Stimulated activated naive B cell treated with anti-CD40 and anti-IgM and Interleukin-4, amounts not matched to agents 10 μg/mL and 1 μg/mL and 100 μg/mL, for 72 hours (primary cell): ENCODE data around the gene PRDM12.

ENCODE experiments used
- ATAC-seq, 2 donors: fragments of 150-1000 bp; cut with Tn5 transposase; replicated peaks; 2 replicates each; pipeline ENCODE4 v1.10.0; 2021; ENCODE audit warnings: moderate library complexity in 1 of 2
- DNase-seq: peaks from one replicate; pipeline ENCODE4 v3.0.0; 2021
- H3K27ac Mint-ChIP-seq: one replicate; pipeline ENCODE4 v1.8.0; 2022; ENCODE audit warnings: mild to moderate bottlenecking, mixed read lengths
- H3K27me3 Mint-ChIP-seq, 2 donors: one replicate each; pipeline ENCODE4 v1.8.0; 2022; ENCODE audit warnings: mixed read lengths in 2 of 2
- H3K36me3 Mint-ChIP-seq, 2 donors: one replicate each; pipeline ENCODE4 v1.8.0; 2022; ENCODE audit warnings: mixed read lengths in 2 of 2, mild to moderate bottlenecking in 1 of 2
- H3K4me1 Mint-ChIP-seq, 2 donors: one replicate each; pipeline ENCODE4 v1.8.0; 2022; ENCODE audit warnings: mixed read lengths in 2 of 2, mild to moderate bottlenecking in 1 of 2
- H3K4me3 Mint-ChIP-seq, 2 donors: one replicate each; pipeline ENCODE4 v1.8.0; 2022; ENCODE audit warnings: mild to moderate bottlenecking in 2 of 2, mixed read lengths in 2 of 2, moderate library complexity in 1 of 2
- H3K9me3 Mint-ChIP-seq, 2 donors: one replicate each; pipeline ENCODE4 v1.8.0; 2022; ENCODE audit warnings: mixed read lengths in 2 of 2, mild to moderate bottlenecking in 1 of 2

PRDM12 gene

DNA sequence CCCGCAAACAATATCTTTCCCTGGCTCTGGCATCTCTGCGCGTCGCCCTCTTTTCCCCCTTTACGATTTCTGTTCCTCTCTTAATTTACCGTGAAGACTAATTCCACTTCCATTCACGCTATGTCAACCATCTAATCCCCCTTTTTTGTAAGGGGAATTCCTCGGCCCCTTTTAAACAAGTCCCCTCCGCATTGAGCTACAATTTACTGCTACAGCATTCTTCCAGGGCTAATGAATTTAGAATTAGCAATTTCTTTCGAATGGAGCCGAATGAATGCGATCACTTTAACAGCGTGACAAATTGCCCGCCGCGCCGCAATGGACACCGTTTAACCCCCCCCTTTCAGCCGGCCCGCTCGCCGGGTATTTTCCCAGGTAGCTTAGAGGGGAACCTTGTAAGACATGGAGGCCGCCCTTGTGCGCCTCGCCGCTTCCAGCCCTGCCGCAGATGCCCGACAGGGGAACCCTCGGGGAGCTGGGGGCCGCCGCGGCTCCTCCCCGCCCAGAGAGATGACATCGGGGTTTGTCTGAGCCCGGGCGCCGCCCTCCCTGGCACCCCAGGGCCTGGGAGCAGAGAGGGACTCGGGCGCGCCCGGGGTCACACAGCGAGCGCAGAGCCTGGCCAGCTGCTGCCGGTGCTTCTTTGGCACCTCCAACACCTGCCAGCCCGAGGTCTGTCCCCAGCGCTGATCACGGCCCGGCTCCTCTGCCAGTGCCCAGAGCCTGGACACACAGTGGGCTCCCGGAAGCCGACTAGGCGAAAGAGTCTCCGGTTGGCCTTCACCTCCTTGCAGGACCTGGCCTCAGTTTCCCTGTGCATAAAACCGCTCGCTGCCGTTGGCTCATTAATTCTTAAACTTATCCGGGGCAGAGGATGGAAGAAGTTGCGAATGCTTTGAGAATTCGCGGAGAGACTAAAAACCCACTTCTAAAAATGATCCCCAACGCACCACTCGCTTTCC is 1.3 kb downstream of the PRDM12 start:
- Mint-ChIP-seq H3K4me1 (peaks cover 26 to 63% of the 10 kb centered on the region in 2 donors), H3K9me3 (no peaks in the 10 kb centered on the region), H3K27me3 (peaks cover 58 to 95% of the 10 kb centered on the region in 2 donors), H3K4me3 (peak overlapping the region; percentile 66 to 75), H3K36me3 (peaks cover 0 to 3% of the 10 kb centered on the region in 2 donors), H3K27ac (peak overlapping the region; percentile 89)
- ATAC-seq (peak; percentile 45 to 59), DNase-seq (no peak)

DNA sequence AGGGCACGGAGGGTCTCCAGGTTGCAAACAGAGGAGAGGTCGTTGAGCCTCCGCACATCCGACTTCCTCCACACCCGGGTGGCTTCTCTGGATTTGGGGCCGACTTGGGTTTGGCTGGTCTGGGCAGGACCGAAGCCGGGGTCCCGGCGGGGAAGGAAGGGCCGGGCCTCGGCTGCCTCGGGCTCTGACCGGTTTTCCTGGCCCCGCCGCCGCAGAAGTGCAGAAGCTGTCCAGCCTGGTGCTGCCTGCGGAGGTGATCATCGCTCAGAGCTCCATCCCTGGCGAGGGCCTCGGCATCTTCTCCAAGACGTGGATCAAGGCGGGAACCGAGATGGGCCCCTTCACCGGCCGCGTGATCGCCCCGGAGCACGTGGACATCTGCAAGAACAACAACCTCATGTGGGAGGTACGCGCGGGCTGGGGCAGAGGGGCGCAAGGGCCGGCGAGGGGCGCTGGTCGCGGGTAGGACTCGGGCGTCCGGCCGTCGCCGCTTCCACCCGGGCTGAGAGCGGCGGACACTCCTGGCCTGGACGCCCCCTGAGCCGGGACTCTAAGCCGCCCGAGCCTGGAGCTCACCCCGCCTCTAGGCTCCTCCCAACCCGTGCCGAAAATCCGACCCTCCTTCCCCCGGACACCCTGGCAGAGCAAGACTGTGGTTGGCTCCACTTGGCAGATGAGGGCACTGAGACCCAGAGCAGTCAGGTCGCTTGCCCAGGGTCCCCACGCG is 2.2 kb downstream of the PRDM12 start:
- Mint-ChIP-seq H3K27me3 (peaks cover 59 to 88% of the 10 kb centered on the region in 2 donors), H3K36me3 (peaks cover 0 to 3% of the 10 kb centered on the region in 2 donors), H3K27ac (peak overlapping the region; percentile 47), H3K4me1 (peaks cover 24 to 55% of the 10 kb centered on the region in 2 donors), H3K4me3 (peak overlapping the region in 1 of 2 donors; percentile 16), H3K9me3 (no peaks in the 10 kb centered on the region)
- ATAC-seq = no peak
- DNase-seq = no peak

DNA sequence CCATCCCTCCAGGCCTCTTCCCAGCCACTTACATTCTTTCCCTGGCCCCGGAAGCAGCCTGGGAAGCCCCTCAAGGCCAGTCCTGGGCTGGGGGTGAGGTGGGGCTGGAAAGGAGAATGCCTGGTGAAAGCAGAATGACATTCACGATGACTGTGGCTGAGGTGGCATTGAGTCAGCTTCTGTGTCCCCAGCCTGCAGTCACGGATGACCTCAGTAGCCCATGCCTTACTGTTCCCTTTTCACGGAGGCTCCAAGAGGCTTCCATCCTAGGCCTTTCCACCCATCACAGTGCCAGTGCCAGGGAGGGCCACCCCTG is 2.7 kb downstream of the PRDM12 start:
- DNase-seq (no peak), ATAC-seq (no peak)
- no peaks in the 10 kb centered on the region for H3K9me3 Mint-ChIP-seq
- peak overlapping the region in 1 of 2 donors; percentile 16 for H3K4me3 Mint-ChIP-seq
- peaks cover 0 to 3% of the 10 kb centered on the region in 2 donors for H3K36me3 Mint-ChIP-seq
- peak overlapping the region; percentile 47 for H3K27ac Mint-ChIP-seq
- H3K4me1 Mint-ChIP-seq = peaks cover 20 to 50% of the 10 kb centered on the region in 2 donors
- H3K27me3 Mint-ChIP-seq = peaks cover 53 to 83% of the 10 kb centered on the region in 2 donors

DNA sequence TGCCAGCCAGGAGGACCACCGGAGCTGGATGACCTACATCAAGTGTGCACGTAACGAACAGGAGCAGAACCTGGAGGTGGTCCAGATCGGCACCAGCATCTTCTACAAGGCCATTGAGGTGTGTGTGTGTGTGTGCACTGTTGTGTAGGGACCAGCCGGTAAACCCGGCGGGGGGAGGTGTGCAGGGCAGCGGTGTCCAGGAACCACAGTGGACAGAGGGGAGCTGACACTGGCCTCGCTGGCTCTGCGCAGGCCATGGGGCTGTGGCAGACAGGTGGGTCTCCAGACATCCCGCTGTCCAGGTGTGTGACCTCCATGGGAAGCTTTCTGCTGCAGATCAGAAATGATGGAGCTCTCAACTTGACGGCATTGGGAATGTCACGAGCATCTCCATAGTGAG is 3.8 kb downstream of the PRDM12 start:
- Mint-ChIP-seq H3K27ac (no peak overlapping the region), H3K27me3 (peaks cover 46 to 82% of the 10 kb centered on the region in 2 donors), H3K9me3 (no peaks in the 10 kb centered on the region), H3K36me3 (peaks cover 0 to 3% of the 10 kb centered on the region in 2 donors), H3K4me1 (peaks cover 13 to 38% of the 10 kb centered on the region in 2 donors), H3K4me3 (no peak overlapping the region)
- ATAC-seq (no peak), DNase-seq (no peak)

DNA sequence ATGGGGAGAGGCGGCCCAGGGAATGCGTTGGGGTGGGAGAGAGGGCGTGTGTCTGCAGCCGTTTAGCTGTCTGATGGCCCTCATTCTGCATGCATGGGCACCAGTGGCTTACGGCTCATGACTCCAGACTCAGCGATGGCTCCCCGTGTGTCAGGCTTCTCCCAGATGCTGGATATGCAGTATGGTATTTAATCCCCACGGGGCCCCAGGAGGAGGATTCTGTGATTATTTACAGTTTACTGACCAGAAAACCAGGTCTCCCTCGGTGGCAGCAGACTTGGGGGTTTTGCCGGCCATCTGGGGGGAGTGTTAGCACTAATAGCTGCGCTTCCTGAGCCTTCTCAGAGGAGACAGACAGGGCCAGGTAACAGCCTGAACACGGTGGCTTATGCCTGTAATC is 4.3 kb downstream of the PRDM12 start:
- H3K27ac Mint-ChIP-seq = no peak overlapping the region
- no peak for DNase-seq
- H3K4me1 Mint-ChIP-seq = peaks cover 13 to 34% of the 10 kb centered on the region in 2 donors
- H3K9me3 Mint-ChIP-seq = no peaks in the 10 kb centered on the region
- no peak for ATAC-seq
- H3K36me3 Mint-ChIP-seq = peaks cover 0 to 3% of the 10 kb centered on the region in 2 donors
- peaks cover 45 to 78% of the 10 kb centered on the region in 2 donors for H3K27me3 Mint-ChIP-seq
- no peak overlapping the region for H3K4me3 Mint-ChIP-seq

DNA sequence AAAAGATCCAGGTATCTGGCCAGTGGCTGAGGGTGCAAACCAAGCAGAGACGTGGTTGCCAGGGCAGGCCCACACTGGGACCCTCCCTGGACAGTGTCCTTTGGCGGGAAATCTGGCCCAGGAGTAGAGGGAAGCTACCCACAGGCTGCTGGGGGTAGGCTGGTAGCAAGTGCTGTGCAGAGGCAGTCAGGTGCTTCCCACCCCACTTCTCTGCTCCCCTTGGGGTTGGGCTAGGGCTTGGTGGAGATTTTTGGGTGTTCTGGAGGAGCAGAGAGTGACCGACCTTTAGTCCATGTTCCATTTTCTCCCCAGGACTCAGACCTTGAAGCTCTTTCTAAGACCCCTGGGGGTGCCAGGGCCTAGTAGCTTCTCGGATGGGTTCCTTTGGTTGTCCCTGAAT is 5.6 kb downstream of the PRDM12 start:
- Mint-ChIP-seq H3K27me3 (peaks cover 39 to 65% of the 10 kb centered on the region in 2 donors), H3K4me3 (no peak overlapping the region), H3K9me3 (no peaks in the 10 kb centered on the region), H3K4me1 (peaks cover 7 to 22% of the 10 kb centered on the region in 2 donors), H3K36me3 (peaks cover 0 to 3% of the 10 kb centered on the region in 2 donors), H3K27ac (no peak overlapping the region)
- no peak for DNase-seq
- no peak for ATAC-seq

DNA sequence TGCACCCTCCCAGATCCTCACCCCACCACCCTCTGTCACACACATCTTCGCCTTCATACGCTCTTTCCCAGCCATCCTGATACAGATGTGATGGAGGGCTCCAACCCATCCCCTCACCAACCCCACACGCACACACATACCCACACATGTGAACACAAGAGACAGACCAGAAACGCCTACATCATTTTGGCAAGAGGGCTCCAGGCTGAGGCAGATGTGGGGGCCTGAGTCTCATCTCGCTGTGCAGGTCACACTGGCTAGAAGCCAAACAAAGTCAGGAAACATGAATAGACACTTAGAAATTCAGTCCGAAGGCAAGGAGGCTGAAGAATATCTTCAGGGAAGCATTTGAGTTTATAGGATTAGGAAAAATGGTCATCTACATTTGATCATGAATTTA is 6.2 kb downstream of the PRDM12 start:
- no peaks in the 10 kb centered on the region for H3K9me3 Mint-ChIP-seq
- peaks cover 3 to 15% of the 10 kb centered on the region in 2 donors for H3K4me1 Mint-ChIP-seq
- ATAC-seq (no peak), DNase-seq (no peak)
- H3K27me3 Mint-ChIP-seq = peaks cover 33 to 61% of the 10 kb centered on the region in 2 donors
- H3K27ac Mint-ChIP-seq = no peak overlapping the region
- no peak overlapping the region for H3K4me3 Mint-ChIP-seq
- no peaks in the 10 kb centered on the region for H3K36me3 Mint-ChIP-seq

DNA sequence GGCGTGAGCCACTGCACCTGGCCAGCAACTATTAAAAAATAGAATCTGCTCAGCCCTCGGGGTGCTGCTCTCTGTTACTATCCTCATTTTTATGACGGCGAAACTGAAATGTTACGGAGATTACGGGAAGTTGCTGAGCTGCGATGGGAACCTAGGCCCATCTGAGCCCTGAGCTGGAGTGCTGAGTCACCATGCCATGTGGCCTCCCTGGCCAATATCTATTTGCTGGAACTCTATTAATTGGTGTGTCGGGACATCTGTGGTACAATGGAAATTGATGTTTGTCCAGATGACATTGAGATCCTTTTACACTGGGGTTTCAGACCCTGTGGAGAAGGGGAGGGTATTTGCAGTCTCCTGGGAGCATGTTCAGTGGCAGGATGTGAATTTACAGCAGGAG is 8.1 kb downstream of the PRDM12 start:
- no peak for DNase-seq
- Mint-ChIP-seq H3K27ac (no peak overlapping the region), H3K36me3 (no peaks in the 10 kb centered on the region), H3K4me1 (no peaks in the 10 kb centered on the region), H3K27me3 (peaks cover 19 to 60% of the 10 kb centered on the region in 2 donors), H3K4me3 (no peak overlapping the region), H3K9me3 (no peaks in the 10 kb centered on the region)
- ATAC-seq = no peak

DNA sequence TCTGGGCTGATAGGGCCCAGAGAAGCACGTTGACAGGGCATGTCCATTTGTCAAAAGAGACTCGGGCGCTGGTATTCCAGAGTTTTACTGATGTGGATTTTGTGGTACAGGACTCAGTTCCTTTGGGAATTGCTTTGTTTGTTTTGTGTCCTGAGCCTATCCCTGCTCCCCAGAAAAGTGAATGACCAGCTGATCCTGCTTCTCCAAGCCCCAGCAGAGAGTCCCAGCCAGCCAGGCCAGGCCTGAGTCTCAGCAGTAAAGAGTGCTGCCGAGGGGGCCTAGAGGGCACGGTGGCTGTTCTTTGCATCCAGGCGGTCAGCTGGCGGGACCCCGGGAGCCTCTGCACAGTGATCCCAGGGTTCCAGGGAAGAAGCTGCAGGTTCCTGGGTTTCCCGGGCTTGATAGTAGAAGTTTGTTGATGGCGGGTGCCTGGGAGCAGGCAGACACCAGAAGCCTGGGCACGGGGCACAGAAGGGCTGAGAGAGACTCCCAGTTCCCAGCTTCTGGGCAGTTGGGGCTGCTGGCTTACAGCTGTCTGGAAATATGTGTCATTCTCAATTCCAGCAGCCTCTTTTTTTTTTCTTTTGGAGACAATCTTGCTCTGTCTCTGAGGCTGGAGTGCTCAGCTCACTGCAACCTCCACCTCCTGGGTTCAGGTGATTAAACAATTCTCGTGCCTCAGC is 8.7 kb downstream of the PRDM12 start:
- Mint-ChIP-seq H3K36me3 (no peaks in the 10 kb centered on the region), H3K9me3 (no peaks in the 10 kb centered on the region), H3K4me3 (no peak overlapping the region), H3K27me3 (peaks cover 15 to 60% of the 10 kb centered on the region in 2 donors), H3K27ac (no peak overlapping the region), H3K4me1 (no peaks in the 10 kb centered on the region)
- DNase-seq (no peak), ATAC-seq (no peak)

DNA sequence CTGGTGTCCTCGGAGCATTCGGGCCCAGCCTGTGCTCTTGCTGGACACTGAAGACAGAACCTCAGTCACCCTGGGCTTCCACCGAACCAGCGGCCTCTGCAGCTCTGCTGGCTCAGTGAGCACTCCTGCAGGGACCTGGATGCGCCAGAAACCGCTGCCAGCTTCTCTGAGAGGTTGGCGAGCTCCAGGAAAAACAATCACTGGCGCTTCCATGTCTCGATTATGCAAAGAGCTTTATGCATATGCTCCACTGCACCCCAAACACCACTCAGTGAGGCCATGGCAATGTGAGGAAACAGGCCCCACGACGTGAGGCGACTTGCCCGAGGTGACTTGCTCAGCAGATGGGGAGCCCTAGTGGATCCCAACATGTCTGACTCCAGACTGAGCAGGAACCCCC is 11.0 kb downstream of the PRDM12 start:
- Mint-ChIP-seq H3K36me3 (no peaks in the 10 kb centered on the region), H3K27me3 (peaks cover 14 to 56% of the 10 kb centered on the region in 2 donors), H3K4me3 (no peak overlapping the region), H3K27ac (no peak overlapping the region), H3K9me3 (no peaks in the 10 kb centered on the region), H3K4me1 (no peaks in the 10 kb centered on the region)
- no peak for DNase-seq
- no peak for ATAC-seq

DNA sequence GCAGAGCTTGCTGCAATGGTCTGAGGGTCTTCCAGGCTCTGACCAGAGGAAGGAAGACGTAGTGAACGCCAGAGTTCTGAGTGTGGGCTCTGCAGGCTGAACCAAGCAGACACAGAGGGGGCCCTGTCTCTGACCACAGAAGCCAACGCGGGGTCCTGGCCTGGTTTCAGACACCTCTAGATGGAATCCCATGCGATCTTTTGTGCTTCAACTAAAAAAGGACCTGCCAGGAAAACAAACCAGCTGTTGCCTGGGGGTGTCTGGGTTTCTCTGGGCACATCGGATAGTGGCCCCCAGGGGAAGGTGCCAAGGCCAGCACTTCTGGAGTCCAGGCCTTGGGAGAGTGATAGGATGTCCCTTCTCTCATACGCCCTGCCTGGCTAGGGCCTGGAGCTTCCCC is 12.9 kb downstream of the PRDM12 start:
- DNase-seq (no peak), ATAC-seq (no peak)
- Mint-ChIP-seq H3K4me1 (peaks cover 0 to 5% of the 10 kb centered on the region in 2 donors), H3K4me3 (no peak overlapping the region), H3K36me3 (no peaks in the 10 kb centered on the region), H3K27ac (no peak overlapping the region), H3K9me3 (no peaks in the 10 kb centered on the region), H3K27me3 (peaks cover 10 to 50% of the 10 kb centered on the region in 2 donors)

DNA sequence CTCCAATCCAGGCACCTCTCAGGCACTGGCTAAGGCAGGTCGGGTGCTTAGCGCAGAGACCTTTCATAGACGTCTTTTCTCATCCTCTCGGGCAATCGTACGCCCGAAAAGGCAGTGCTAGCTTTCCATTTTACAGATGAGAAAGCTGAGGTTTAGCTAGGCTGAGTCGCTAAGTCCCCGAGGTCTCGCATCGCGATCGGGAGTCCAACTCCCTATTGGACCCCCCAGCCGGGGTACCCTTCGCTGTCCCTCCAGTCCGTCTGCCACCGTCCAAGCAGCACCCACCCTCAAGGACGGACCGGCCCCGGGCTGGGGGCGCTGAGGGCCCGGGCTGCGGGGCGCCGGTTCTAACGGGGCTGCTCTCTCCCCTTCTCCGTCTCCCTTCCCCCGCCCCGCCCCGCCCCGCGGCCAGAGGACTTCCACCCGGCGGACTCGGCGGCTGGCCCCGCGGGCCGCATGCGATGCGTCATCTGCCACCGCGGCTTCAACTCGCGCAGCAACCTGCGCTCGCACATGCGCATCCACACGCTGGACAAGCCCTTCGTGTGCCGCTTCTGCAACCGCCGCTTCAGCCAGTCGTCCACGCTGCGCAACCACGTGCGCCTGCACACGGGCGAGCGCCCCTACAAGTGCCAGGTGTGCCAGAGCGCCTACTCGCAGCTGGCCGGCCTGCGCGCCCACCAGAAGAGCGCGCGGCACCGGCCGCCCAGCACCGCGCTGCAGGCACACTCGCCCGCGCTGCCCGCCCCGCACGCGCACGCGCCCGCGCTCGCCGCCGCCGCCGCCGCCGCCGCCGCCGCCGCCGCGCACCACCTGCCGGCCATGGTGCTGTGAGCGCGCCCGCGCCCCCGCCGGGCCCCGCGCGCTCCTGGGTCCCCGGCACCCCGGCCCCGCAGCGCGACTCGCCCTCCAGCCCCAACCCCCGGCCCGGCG is 16.7 kb downstream of the PRDM12 start:
- Mint-ChIP-seq H3K36me3 (no peaks in the 10 kb centered on the region), H3K4me1 (peaks cover 2 to 9% of the 10 kb centered on the region in 2 donors)
- ATAC-seq = peak; percentile 72 to 75

DNA sequence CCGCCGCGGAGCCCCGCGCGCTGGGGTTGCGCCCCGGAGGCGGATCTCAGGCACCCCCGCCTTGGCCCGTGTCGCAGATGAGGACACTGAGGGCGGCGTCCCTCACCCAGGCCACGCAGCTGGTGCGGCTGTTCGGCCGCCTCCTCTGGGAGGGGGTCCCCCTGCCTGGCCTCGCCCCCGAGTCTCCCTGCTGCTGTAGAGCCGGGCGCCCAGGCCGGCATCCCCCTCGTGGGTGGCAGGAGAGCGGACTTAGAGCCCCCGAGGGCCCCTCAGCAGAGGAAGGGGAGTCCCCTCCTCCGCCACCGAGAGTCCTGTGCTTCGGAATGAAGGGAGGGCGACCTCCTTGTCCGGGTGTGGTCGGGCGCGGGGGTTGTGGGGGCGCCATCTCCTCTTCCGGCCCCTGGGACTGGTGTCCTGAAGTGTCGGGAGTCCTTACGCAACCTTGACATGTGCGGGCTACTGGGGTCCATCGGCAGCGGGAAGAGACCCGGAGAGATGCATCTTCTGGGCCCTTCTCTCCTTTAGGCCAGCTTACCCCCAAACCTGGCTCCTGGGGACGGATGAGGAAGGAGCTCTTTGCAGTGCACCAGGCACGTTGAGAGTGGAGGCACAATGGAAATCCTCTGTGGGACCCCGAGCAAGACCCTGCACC is 17.5 kb downstream of the PRDM12 start:
- DNase-seq = no peak
- H3K9me3 Mint-ChIP-seq = no peaks in the 10 kb centered on the region

More for the DNA sequence above, 16.7 kb downstream of the PRDM12 start:
- Mint-ChIP-seq H3K9me3 (no peaks in the 10 kb centered on the region), H3K27ac (no peak overlapping the region), H3K27me3 (peaks cover 14 to 32% of the 10 kb centered on the region in 2 donors), H3K4me3 (peak overlapping the region; percentile 79 to 93)
- peak; percentile 67 for DNase-seq

More for the DNA sequence above, 17.5 kb downstream of the PRDM12 start:
- Mint-ChIP-seq H3K27me3 (peaks cover 14 to 26% of the 10 kb centered on the region in 2 donors), H3K36me3 (no peaks in the 10 kb centered on the region), H3K4me1 (peaks cover 2 to 9% of the 10 kb centered on the region in 2 donors), H3K4me3 (peak overlapping the region; percentile 79 to 93), H3K27ac (peak overlapping the region; percentile 87)
- ATAC-seq = peak; percentile 54 to 55
